ENCODE measurements around the gene MIPOL1. TPM values are rescaled to one million over a fixed set of nuclear protein-coding genes. Genes with fewer than 3 reads are reported as not detected.
"Not testable (repeated sequence)": the region's sequence is repeated elsewhere in the genome, so short reads cannot be mapped to it uniquely, and the experiment has no call there.

The MIPOL1 gene
- total RNA-seq, 1 donor, result 14.7 TPM

DNA sequence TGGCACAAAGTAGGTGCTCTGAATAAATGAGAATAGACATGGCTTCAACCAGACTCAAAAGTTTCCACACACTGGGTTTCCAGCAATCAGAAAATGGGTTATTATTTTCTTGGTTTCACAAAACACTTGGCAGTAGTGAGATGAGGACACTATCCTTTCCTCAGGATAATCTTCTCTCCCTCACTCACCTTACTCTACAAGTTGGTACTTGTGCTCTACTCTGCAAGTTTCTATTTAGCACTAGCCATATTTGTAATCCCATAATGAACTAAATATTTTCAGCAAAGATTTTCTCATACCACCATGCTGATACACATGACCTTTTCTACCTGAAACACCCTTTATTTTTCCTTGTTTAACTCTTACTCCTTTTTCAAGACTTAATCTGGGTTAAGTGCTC is 259.6 kb downstream of the MIPOL1 start:
- TF ChIP-seq, protein P1, sequence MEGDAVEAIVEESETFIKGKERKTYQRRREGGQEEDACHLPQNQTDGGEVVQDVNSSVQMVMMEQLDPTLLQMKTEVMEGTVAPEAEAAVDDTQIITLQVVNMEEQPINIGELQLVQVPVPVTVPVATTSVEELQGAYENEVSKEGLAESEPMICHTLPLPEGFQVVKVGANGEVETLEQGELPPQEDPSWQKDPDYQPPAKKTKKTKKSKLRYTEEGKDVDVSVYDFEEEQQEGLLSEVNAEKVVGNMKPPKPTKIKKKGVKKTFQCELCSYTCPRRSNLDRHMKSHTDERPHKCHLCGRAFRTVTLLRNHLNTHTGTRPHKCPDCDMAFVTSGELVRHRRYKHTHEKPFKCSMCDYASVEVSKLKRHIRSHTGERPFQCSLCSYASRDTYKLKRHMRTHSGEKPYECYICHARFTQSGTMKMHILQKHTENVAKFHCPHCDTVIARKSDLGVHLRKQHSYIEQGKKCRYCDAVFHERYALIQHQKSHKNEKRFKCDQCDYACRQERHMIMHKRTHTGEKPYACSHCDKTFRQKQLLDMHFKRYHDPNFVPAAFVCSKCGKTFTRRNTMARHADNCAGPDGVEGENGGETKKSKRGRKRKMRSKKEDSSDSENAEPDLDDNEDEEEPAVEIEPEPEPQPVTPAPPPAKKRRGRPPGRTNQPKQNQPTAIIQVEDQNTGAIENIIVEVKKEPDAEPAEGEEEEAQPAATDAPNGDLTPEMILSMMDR (IDR thresholded peaks at IDR 0.05; ENCODE audit: insufficient read depth, low read depth, low read length), result no peak
- no peak for DNase-seq (ENCODE audit: low read depth)
- no peak overlapping the region for H3K4me3 ChIP-seq (ENCODE audit: low read depth, low read length)

DNA sequence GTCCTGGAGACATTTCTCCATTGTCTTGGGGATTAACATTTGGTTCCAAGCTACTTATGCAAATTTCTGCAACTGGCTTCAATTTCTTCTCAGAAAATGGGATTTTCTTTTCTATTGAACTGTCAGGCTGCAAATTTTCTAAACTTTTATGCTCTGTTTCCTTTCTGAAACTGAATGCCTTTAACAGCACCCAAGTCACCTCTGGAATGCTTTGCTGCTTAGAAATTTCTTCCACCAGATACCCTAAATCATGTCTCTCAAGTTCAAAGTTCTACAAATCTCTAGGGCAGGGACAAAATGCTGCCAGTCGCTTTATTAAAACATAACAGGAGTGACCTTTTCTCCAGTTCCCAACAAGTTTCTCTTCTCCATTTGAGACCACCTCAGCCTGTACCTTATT is 264.7 kb downstream of the MIPOL1 start:
- not testable (repeated sequence) for DNase-seq (ENCODE audit: low read depth); H3K4me3 ChIP-seq (ENCODE audit: low read depth, low read length)

DNA sequence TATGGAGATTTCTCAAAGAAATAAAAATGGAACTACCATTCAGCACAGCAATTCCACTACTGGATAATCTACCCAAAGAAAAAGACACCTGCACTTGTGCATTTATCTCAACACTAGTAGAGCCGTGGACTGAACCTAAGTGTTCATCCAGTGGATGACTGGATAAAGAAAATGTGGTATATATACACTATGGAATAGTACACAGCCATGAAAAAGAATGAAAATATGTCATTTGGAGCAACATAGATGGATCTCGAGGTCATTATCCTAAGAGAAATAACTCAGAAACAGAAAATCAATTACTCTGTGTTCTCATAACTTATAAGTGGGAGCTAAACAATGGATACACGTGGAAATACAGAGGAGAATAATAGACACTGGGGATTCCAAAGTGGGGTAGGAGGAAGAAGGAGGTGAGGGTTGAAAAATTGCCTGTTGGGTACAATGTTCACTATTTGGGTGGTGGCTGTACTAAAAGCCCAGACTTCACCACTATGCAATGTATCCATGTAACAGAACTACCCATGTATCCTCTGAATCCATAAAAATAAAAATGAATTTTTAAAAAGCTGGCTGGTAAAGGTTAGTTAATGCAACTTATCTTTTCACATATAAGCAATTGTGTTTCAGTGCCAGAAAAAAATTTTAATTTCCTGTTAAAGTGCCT is 266.6 kb downstream of the MIPOL1 start:
- no peak for DNase-seq (ENCODE audit: low read depth)
- no peak overlapping the region for H3K4me3 ChIP-seq (ENCODE audit: low read depth, low read length)
- TF ChIP-seq, protein P1 (IDR thresholded peaks at IDR 0.05; ENCODE audit: insufficient read depth, low read depth, low read length), result no peak

DNA sequence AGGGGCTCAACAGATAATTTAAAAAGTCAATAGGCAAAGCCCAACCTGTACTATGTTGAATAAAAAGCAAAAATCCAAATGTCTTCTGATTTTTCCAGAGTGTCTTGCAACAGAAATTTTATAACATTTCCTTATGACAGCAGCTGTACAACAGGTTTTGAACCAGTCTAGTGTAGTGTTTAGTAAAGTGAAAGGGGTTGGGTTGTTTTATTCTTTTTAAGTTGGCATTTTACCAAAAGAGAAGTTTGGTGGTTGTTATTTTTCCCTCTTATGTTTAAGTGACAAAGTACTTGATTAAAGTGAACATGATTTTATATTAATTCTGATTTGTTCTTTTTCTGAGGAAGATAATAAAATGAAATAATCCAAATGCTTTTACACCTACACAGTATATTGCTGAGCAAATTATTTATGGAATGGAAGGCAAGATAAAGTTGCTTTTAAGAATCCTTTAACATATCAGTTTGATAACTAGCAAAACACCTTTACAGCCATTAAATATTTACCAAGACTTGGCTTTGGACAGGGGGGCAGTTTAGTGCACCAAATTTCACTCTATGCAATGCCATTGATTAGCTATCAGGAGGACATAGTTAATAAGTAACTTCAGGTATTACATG is 268.4 kb downstream of the MIPOL1 start:
- TF ChIP-seq, protein P1 (IDR thresholded peaks at IDR 0.05; ENCODE audit: insufficient read depth, low read depth, low read length), result no peak
- no peak overlapping the region for H3K4me3 ChIP-seq (ENCODE audit: low read depth, low read length)

DNA sequence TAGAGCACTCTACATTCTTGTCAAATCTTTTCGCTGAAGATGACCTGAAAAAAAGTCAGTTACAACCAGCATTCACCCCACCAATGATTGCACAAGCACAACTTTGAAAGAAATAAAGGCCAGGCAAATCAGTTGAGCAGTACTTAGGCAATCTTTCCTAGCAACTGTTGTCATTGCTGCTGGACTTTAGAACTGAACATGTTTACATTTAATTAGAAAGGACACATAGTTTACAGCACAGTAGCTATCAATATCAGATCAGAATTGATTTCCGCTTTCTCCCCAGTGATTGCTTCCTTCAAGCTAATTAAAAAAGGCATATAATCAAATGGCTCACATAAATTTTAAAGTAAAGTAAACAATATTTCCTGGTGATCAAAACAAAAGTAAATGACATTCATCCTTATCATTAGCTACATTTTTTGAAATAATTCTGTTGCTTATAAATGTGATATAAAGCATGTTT is 268.9 kb downstream of the MIPOL1 start:
- DNase-seq (ENCODE audit: low read depth), result peak; percentile 14
- TF ChIP-seq, protein P1 (IDR thresholded peaks at IDR 0.05; ENCODE audit: insufficient read depth, low read depth, low read length), result no peak

More for the DNA sequence above, 268.4 kb downstream of the MIPOL1 start:
- DNase-seq (ENCODE audit: low read depth), result no peak

DNA sequence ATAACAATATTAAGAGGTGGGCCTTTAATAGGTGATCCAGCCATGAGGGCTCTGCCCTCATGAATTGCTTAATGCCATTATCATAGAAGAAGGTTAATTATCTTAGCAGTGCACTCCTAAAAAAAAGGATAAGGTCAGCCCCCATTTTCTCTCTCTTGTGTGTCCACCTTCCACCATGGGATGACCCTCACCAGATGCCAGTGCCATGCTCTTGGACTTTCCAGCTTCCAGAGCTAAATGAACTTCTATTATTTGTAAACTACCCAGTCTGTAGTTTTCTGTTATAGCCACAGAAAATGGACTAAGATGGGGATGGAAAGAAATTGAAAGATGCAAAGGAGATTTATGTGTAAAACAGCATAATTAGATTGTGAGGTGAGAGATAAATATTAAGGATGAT is 271.9 kb downstream of the MIPOL1 start:
- TF ChIP-seq, protein P1 (IDR thresholded peaks at IDR 0.05; ENCODE audit: insufficient read depth, low read depth, low read length), result no peak
- H3K4me3 ChIP-seq (ENCODE audit: low read depth, low read length), result no peak overlapping the region
- DNase-seq (ENCODE audit: low read depth), result no peak

More for the DNA sequence above, 268.9 kb downstream of the MIPOL1 start:
- no peak overlapping the region for H3K4me3 ChIP-seq (ENCODE audit: low read depth, low read length)

DNA sequence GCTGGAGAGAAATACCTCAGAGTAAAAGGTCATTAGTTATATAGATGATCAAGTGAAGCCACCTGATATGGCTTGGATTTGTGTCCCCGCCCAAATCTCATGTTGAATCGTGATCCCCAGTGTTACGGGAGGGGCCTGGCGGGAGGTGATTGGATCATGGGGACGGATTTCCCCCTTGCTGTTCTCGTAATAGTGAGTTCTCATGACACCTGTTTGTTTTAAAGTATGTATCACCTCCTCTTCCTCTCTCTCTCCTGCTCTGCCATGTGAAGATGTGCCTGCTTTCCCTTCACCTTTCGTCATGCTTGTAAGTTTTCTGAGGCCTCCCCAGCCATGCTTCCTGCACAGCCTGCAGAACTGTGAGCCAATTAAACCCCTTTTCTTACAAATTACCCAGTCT is 272.5 kb downstream of the MIPOL1 start:
- DNase-seq (ENCODE audit: low read depth), result no peak
- TF ChIP-seq, protein P1 (IDR thresholded peaks at IDR 0.05; ENCODE audit: insufficient read depth, low read depth, low read length), result no peak
- no peak overlapping the region for H3K4me3 ChIP-seq (ENCODE audit: low read depth, low read length)

All from fibroblast of villous mesenchyme (primary cell).